ENCODE measurements around the gene PARD3B. TPM values are rescaled to one million over a fixed set of nuclear protein-coding genes. Genes with fewer than 3 reads are reported as not detected.

Gene PARD3B
- total RNA-seq, 1 experiment from 2014 or later, result 10.1 TPM

DNA sequence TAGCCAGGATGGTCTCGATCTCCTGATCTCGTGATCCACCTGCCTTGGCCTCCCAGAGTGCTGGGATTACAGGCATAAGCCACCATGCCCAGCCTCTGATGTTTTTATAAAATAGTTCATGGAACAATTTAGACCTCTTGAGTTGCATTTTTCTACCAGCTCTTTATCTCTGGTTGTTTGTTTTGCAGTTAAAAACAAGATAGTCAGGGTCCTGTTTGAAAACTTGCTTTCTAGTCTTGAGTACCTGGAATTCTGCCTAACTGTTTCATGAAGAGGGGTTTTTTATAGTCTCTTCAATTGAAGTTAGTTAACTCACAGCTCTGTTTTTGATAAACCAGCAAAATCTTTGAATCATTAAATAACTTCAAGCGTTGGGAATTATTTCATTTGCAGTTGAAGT is 244.8 kb downstream of the PARD3B start:
- no peak for DNase-seq
- BruUV-seq (replicated peaks), result no TSS peak
- TF ChIP-seq, protein P1, sequence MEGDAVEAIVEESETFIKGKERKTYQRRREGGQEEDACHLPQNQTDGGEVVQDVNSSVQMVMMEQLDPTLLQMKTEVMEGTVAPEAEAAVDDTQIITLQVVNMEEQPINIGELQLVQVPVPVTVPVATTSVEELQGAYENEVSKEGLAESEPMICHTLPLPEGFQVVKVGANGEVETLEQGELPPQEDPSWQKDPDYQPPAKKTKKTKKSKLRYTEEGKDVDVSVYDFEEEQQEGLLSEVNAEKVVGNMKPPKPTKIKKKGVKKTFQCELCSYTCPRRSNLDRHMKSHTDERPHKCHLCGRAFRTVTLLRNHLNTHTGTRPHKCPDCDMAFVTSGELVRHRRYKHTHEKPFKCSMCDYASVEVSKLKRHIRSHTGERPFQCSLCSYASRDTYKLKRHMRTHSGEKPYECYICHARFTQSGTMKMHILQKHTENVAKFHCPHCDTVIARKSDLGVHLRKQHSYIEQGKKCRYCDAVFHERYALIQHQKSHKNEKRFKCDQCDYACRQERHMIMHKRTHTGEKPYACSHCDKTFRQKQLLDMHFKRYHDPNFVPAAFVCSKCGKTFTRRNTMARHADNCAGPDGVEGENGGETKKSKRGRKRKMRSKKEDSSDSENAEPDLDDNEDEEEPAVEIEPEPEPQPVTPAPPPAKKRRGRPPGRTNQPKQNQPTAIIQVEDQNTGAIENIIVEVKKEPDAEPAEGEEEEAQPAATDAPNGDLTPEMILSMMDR (IDR thresholded peaks at IDR 0.05; ENCODE audit: unreplicated experiment), result no peak
- no peak overlapping the region for H3K4me3 Mint-ChIP-seq (ENCODE audit: low read depth, unreplicated experiment)
- H3K27me3 Mint-ChIP-seq (ENCODE audit: unreplicated experiment), result no peaks in the 10 kb centered on the region
- no peaks in the 10 kb centered on the region for H3K9me3 Mint-ChIP-seq (ENCODE audit: low read depth, unreplicated experiment)
- CTCF ChIA-PET, result interaction anchor here (0.6 kb wide), 1 partner anchor 888 kb away, joined by 4 read pairs; no protein-coding TSS in a partner anchor
- H3K27ac Mint-ChIP-seq (ENCODE audit: unreplicated experiment), result no peak overlapping the region
- no peaks in the 10 kb centered on the region for H3K36me3 Mint-ChIP-seq (ENCODE audit: insufficient read depth, unreplicated experiment)
- intact Hi-C loops (cut with micrococcal nuclease; ENCODE audit: unreplicated experiment), result no loop called here
- H3K4me1 Mint-ChIP-seq (ENCODE audit: low read depth, unreplicated experiment), result no peaks in the 10 kb centered on the region

DNA sequence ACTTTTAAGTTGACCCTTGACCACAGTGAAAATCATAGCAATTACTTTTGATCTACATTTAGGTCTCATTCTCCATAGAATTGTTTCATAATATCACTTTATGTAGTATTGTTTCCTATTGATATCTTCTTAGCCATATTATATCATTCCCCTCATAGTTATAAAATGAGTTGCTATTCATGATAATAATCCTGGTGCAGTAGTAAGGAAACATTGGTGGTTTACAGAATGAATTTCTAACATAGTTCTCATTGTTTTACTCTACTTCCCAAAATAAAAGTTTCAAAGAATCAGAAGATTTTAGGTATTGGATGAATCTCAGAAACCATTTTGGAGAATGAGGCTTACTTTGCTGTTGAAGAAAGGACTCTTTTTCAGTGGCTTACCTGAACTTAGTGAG is 246.0 kb downstream of the PARD3B start:
- no peaks in the 10 kb centered on the region for H3K27me3 Mint-ChIP-seq (ENCODE audit: unreplicated experiment)
- CTCF ChIA-PET, result no interaction called here
- DNase-seq, result no peak
- H3K4me1 Mint-ChIP-seq (ENCODE audit: low read depth, unreplicated experiment), result no peaks in the 10 kb centered on the region
- H3K27ac Mint-ChIP-seq (ENCODE audit: unreplicated experiment), result no peak overlapping the region
- no peaks in the 10 kb centered on the region for H3K9me3 Mint-ChIP-seq (ENCODE audit: low read depth, unreplicated experiment)
- no peaks in the 10 kb centered on the region for H3K36me3 Mint-ChIP-seq (ENCODE audit: insufficient read depth, unreplicated experiment)
- intact Hi-C loops (cut with micrococcal nuclease; ENCODE audit: unreplicated experiment), result no loop called here
- no TSS peak for BruUV-seq (replicated peaks)
- TF ChIP-seq, protein P1 (IDR thresholded peaks at IDR 0.05; ENCODE audit: unreplicated experiment), result no peak
- no peak overlapping the region for H3K4me3 Mint-ChIP-seq (ENCODE audit: low read depth, unreplicated experiment)

DNA sequence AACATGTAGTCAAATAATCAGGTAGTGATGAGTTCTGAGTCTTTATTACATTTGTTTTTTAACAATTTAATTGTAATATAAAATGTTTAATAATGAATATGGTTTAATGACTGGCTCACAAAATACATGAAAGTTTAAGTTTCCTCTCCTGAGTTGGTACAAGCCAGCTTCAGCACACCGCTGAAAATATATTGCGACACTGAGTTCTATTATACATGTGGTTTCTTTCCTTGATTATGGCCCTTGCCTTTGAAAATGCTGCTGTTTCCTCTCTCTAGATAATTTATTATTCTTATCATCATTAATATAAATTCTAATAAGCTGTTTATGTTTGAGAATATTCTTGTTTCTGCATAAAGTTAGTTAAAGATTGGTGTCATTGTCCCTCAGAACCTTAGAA is 249.3 kb downstream of the PARD3B start:
- intact Hi-C loops (cut with micrococcal nuclease; ENCODE audit: unreplicated experiment), result no loop called here
- DNase-seq, result no peak
- CTCF ChIA-PET, result no interaction called here
- Mint-ChIP-seq H3K27me3 (ENCODE audit: unreplicated experiment) (no peaks in the 10 kb centered on the region), H3K27ac (ENCODE audit: unreplicated experiment) (no peak overlapping the region), H3K4me3 (ENCODE audit: low read depth, unreplicated experiment) (no peak overlapping the region), H3K4me1 (ENCODE audit: low read depth, unreplicated experiment) (no peaks in the 10 kb centered on the region), H3K9me3 (ENCODE audit: low read depth, unreplicated experiment) (no peaks in the 10 kb centered on the region), H3K36me3 (ENCODE audit: insufficient read depth, unreplicated experiment) (no peaks in the 10 kb centered on the region)
- no TSS peak for BruUV-seq (replicated peaks)
- TF ChIP-seq, protein P1 (IDR thresholded peaks at IDR 0.05; ENCODE audit: unreplicated experiment), result no peak

DNA sequence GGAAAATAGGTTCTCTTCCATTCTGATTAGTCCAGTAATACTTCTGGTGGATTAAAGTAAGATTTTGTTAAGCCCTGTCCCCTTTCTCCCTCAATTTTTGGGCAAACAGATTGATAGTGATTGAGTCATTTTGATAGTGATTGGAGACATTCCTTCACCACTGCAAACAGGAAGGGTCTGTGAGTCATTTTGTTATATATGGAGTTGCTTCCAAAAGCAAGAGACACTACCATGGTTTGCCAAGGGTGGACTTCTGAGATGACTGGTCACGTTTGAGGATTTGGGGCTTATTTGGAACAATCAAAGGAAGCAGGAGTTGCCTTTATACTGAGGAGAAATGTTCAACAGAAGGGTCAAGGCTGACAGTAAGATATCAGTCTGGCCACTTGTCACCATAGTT is 249.9 kb downstream of the PARD3B start:
- Mint-ChIP-seq H3K36me3 (ENCODE audit: insufficient read depth, unreplicated experiment) (no peaks in the 10 kb centered on the region), H3K9me3 (ENCODE audit: low read depth, unreplicated experiment) (no peaks in the 10 kb centered on the region), H3K4me1 (ENCODE audit: low read depth, unreplicated experiment) (no peaks in the 10 kb centered on the region), H3K27ac (ENCODE audit: unreplicated experiment) (no peak overlapping the region), H3K27me3 (ENCODE audit: unreplicated experiment) (no peaks in the 10 kb centered on the region), H3K4me3 (ENCODE audit: low read depth, unreplicated experiment) (no peak overlapping the region)
- BruUV-seq (replicated peaks), result no TSS peak
- intact Hi-C loops (cut with micrococcal nuclease; ENCODE audit: unreplicated experiment), result no loop called here
- CTCF ChIA-PET, result no interaction called here
- DNase-seq, result no peak
- TF ChIP-seq, protein P1 (IDR thresholded peaks at IDR 0.05; ENCODE audit: unreplicated experiment), result no peak
